Breast epithelium (tissue), 3 donors: Measurements from ENCODE around the gene KLHL18.

Experiments used
- CTCF ChIP-seq, 3 donors: fragments of 450-650 bp; IDR thresholded peaks; one replicate each; pipeline ENCODE4 v1.5.1; 2016 to 2017; ENCODE audit warnings: antibody characterized with exemption in 3 of 3, mild to moderate bottlenecking in 3 of 3, moderate library complexity in 3 of 3
- POLR2A ChIP-seq: fragments of 450-650 bp; IDR thresholded peaks from one replicate; pipeline ENCODE4 v1.6.1; 2016; ENCODE audit warnings: antibody characterized with exemption, mild to moderate bottlenecking, moderate library complexity
- POLR2AphosphoS5 ChIP-seq, 3 donors: sonication (generic); formaldehyde crosslinking; IDR thresholded peaks; one replicate each; pipeline ENCODE4 v1.6.1; 2017; ENCODE audit warnings: antibody characterized with exemption in 3 of 3

GRCh38 chr3:47310391-47310790 lies 27.6 kb downstream of the KLHL18 start:
- no peak for TF ChIP-seq CTCF (IDR thresholded peaks at IDR 0.05)
- TF ChIP-seq POLR2A, result no peak
- TF ChIP-seq POLR2AphosphoS5 (IDR thresholded peaks at IDR 0.05), result no peak
